ENCODE measurements around the gene IFT20.

Gene IFT20

DNA sequence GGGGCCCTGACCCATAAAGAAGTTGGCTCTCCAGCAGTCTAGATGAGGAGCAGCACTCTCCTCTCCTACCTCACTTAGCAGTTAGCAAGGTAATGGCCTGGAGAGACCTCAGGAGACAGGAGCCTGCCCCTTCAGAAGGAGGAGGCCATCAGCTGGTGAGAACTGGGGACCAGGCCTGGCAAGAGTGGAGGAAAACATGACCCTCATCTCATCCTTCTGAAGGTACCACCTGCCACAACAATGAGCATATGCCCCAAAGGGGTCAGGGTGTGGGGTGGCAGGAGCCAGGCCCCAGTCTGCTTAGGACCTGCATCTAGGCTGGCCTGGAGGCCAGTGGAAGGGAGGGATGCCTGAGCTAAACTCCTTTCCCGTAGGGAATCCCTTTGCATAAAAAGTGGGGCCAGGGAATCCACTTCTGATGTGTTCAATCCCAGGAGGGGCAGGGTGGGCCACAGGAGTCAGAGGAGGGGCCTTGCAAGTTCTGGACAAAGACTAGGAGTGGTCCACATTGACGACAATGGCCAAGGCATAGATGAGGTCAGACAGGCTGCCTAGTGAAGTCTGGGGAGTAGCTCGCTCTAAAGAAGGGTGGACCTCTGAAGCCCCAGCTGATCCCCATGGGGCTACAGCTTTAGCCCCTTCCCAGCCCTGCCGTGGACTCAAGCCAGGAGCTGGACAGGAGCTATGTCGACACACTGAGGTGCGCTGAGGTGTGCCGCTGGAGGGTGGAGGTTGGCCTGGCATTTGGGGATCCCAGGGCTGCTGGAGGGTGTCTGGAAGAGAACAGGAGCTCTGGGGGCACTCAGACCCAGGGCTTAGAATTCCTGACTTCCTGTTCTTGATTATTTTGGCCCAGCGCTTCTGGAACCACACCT lies 28.7 kb upstream of the IFT20 start:
- no peak overlapping the region for H3K27ac ChIP-seq (ENCODE audit: low read length)
- H3K9me3 ChIP-seq (ENCODE audit: control insufficient read depth, insufficient read depth, low read length): no peaks in the 10 kb centered on the region
- no peaks in the 10 kb centered on the region for H3K4me1 ChIP-seq (ENCODE audit: control insufficient read depth, insufficient read depth, low read length)
- peaks cover 7% of the 10 kb centered on the region; the same call in 1 of the 2 replicates for H3K36me3 ChIP-seq (ENCODE audit: control insufficient read depth, insufficient read depth, low read length)
- DNase-seq (ENCODE audit: low read depth, low spot score): no peak
- no CpG with 5 or more reads among the region's 8 CpGs for WGBS (ENCODE audit: insufficient coverage, insufficient read length)
- H3K27me3 ChIP-seq (ENCODE audit: control insufficient read depth, insufficient read depth, low read length): no peaks in the 10 kb centered on the region
- no peak overlapping the region for H3K4me3 ChIP-seq (ENCODE audit: low read length)

DNA sequence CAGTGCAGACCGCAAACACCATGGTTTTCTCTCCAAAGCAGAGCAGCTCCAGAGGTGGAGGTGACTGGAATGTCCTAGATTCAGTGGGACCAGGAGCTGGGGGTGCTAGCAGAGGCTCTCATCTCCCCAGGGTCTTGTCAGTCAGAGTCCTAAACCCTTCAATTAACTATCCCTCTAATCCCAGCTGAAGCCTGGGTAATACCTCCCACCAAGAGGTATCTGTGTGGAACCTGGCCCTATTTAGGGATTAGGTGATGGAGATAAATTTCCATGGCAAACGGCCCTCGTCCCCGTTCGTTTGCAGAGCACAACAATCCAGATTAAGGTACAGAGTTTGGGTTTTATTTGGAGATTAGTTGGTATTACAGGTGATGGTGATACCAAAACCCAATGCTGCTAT lies 27.9 kb upstream of the IFT20 start:
- H3K4me1 ChIP-seq (ENCODE audit: control insufficient read depth, insufficient read depth, low read length): no peaks in the 10 kb centered on the region
- H3K9me3 ChIP-seq (ENCODE audit: control insufficient read depth, insufficient read depth, low read length): no peaks in the 10 kb centered on the region
- no CpG with 5 or more reads among the region's 5 CpGs for WGBS (ENCODE audit: insufficient coverage, insufficient read length)
- H3K27ac ChIP-seq (ENCODE audit: low read length): no peak overlapping the region
- peaks cover 7% of the 10 kb centered on the region; the same call in 1 of the 2 replicates for H3K36me3 ChIP-seq (ENCODE audit: control insufficient read depth, insufficient read depth, low read length)
- no peak overlapping the region for H3K4me3 ChIP-seq (ENCODE audit: low read length)
- DNase-seq (ENCODE audit: low read depth, low spot score): no peak
- H3K27me3 ChIP-seq (ENCODE audit: control insufficient read depth, insufficient read depth, low read length): no peaks in the 10 kb centered on the region

DNA sequence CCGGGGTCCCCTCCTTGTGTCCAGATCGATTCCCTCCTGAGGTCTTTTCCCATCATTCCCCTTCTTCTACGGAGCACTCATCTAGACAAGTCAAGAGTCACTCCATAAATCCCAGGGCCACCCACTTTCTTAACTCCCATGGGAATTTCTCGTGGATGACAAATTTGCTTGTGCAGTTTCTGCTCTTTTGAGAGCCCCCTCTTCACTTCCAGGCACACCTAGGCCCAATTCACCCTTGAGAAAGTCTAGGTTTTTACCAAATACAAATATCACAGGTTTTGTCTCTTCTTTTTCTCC lies 22.6 kb upstream of the IFT20 start:
- no peaks in the 10 kb centered on the region for H3K9me3 ChIP-seq (ENCODE audit: control insufficient read depth, insufficient read depth, low read length)
- no peak for DNase-seq (ENCODE audit: low read depth, low spot score)
- no CpG with 5 or more reads among the region's 4 CpGs for WGBS (ENCODE audit: insufficient coverage, insufficient read length)
- H3K36me3 ChIP-seq (ENCODE audit: control insufficient read depth, insufficient read depth, low read length): peaks cover 15% of the 10 kb centered on the region; the same call in 1 of the 2 replicates
- H3K4me1 ChIP-seq (ENCODE audit: control insufficient read depth, insufficient read depth, low read length): no peaks in the 10 kb centered on the region
- peak overlapping the region; percentile 93; the same call in 1 of the 2 replicates for H3K4me3 ChIP-seq (ENCODE audit: low read length)
- H3K27me3 ChIP-seq (ENCODE audit: control insufficient read depth, insufficient read depth, low read length): no peaks in the 10 kb centered on the region
- no peak overlapping the region for H3K27ac ChIP-seq (ENCODE audit: low read length)

DNA sequence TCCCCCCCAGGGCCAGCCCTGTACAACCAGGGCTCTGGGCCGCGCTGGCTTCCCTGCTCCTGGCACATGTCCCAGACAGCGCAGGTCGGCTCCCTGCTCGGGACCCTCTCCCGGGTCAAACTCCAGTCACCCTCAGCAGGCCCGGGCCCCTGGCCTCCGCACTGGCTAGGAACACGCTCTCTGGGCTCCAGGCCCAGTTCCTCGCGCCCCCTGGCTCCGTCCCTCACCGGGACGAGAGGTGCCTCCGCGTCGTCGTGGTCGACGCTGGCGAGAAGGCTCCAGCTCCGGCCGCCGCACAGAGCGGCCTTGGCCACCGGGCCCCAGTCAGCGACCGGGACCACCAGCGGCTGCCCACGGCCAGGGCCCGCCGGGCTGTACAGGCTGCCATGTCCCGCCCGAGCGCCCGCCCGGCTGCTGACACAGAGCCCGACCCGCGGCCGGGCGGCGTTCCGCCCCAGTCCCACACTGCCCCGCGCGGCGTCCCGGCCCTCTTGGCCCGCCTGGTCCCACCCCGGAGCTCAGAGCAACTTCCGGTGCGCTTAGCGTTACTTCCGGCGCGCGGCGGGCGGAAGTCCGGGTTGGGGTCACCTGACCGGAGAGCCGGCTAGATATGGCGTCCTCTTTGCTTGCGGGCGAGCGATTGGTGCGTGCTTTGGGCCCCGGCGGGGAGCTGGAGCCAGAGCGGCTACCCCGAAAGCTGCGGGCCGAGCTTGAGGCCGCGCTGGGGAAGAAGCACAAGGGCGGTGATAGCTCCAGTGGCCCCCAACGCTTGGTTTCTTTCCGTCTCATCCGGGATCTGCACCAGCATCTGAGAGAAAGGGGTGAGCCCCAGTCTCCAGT lies 22.0 kb upstream of the IFT20 start, which contains the start of gene POLDIP2:
Gene POLDIP2, minus strand, starts transcription at position 467 of the 840 bp plus-strand sequence. Its CDS starts 79 bp downstream, at position 388.
- Histone ChIP-seq H3K36me3 (ENCODE audit: control insufficient read depth, insufficient read depth, low read length) (peaks cover 16% of the 10 kb centered on the region; the same call in 1 of the 2 replicates), H3K4me1 (ENCODE audit: control insufficient read depth, insufficient read depth, low read length) (no peaks in the 10 kb centered on the region), H3K9me3 (ENCODE audit: control insufficient read depth, insufficient read depth, low read length) (no peaks in the 10 kb centered on the region), H3K27ac (ENCODE audit: low read length) (no peak within 1 kb of the TSS), H3K27me3 (ENCODE audit: control insufficient read depth, insufficient read depth, low read length) (no peaks in the 10 kb centered on the region), H3K4me3 (ENCODE audit: low read length) (peak within 1 kb of the TSS; percentile 93)
- DNase-seq (ENCODE audit: low read depth, low spot score): no peak
- WGBS (ENCODE audit: insufficient coverage, insufficient read length): no CpG with 5 or more reads among the region's 80 CpGs

DNA sequence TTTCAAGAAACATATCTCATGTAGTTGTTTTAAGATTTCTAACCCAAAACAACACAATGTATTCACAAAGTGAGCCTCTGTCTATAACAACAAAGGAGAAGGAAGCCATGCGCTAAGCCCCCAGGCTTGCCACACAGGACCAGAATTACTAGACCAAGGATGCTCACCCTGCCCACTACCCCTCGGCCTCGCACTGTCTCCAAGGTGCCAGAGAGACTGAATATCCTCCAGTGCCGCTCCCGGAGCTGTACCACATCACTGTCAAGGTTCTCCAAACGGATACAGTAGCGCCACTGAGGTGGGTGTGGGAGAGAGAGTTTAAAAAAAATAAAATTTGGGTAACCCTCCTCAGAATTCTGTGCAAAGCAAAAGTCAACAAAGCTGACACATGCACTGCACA lies 15.0 kb upstream of the IFT20 start:
- peaks cover 38% of the 10 kb centered on the region for H3K36me3 ChIP-seq (ENCODE audit: control insufficient read depth, insufficient read depth, low read length)
- no peaks in the 10 kb centered on the region for H3K9me3 ChIP-seq (ENCODE audit: control insufficient read depth, insufficient read depth, low read length)
- no peaks in the 10 kb centered on the region for H3K4me1 ChIP-seq (ENCODE audit: control insufficient read depth, insufficient read depth, low read length)
- no peaks in the 10 kb centered on the region for H3K27me3 ChIP-seq (ENCODE audit: control insufficient read depth, insufficient read depth, low read length)
- WGBS (ENCODE audit: insufficient coverage, insufficient read length): no CpG with 5 or more reads among the region's 7 CpGs
- H3K27ac ChIP-seq (ENCODE audit: low read length): no peak overlapping the region
- H3K4me3 ChIP-seq (ENCODE audit: low read length): no peak overlapping the region
- DNase-seq (ENCODE audit: low read depth, low spot score): no peak

DNA sequence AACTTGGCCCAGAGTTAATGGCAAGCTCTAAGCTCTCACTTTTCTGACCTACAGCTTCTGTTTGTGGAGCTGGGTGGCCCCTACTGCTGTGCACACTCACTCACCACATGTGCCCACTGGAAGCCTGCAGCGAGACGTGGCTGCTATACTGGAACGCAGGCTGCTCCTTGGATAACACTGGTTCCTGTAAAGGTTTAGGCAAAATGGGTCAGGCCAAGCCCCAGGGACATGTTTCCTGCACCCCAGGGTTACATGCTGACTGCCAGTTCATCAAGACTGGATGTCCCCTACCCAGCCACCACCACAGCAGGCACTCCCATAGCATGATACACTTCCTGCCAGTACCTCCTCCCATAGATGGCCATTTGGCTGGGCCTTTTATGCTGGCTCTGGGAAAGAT lies 13.7 kb upstream of the IFT20 start:
- Histone ChIP-seq H3K36me3 (ENCODE audit: control insufficient read depth, insufficient read depth, low read length) (peaks cover 41% of the 10 kb centered on the region), H3K27ac (ENCODE audit: low read length) (no peak overlapping the region), H3K4me3 (ENCODE audit: low read length) (no peak overlapping the region), H3K4me1 (ENCODE audit: control insufficient read depth, insufficient read depth, low read length) (no peaks in the 10 kb centered on the region), H3K27me3 (ENCODE audit: control insufficient read depth, insufficient read depth, low read length) (no peaks in the 10 kb centered on the region), H3K9me3 (ENCODE audit: control insufficient read depth, insufficient read depth, low read length) (no peaks in the 10 kb centered on the region)
- no peak for DNase-seq (ENCODE audit: low read depth, low spot score)
- WGBS (ENCODE audit: insufficient coverage, insufficient read length): no CpG with 5 or more reads among the region's 3 CpGs

DNA sequence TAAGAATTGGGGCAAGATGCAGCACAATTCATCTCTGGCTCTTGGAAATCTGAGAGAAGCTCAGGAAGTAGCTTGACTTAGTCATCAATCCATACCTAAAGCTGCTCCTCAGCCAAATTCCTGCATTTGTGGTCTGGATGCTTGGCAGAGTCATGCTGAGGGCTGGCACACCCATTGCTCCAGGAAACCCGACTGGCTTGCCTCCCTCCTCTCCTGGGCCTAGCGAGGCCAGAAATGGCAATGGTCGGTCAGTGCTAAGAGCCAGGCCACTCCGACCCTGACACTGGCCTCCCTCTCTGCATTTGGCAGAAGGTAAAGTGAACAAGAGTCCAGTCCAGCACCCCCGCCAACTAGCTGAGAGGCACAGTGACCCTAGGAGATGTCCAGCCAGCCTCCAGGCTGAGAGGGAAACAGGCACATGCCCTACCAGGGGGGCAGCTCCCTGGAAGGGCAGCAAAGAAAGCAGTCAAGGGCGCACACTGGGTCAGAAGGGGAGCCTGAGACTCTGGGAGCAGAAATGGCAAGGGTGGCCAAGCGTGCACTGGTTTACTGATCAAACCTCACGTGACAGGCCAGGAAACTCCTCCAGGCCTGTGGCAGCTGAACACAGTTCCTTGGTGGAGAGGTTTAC lies 12.1 kb upstream of the IFT20 start:
- WGBS (ENCODE audit: insufficient coverage, insufficient read length): no CpG with 5 or more reads among the region's 8 CpGs
- Histone ChIP-seq H3K4me1 (ENCODE audit: control insufficient read depth, insufficient read depth, low read length) (no peaks in the 10 kb centered on the region), H3K27me3 (ENCODE audit: control insufficient read depth, insufficient read depth, low read length) (no peaks in the 10 kb centered on the region), H3K4me3 (ENCODE audit: low read length) (no peak overlapping the region), H3K27ac (ENCODE audit: low read length) (no peak overlapping the region), H3K36me3 (ENCODE audit: control insufficient read depth, insufficient read depth, low read length) (peaks cover 37% of the 10 kb centered on the region), H3K9me3 (ENCODE audit: control insufficient read depth, insufficient read depth, low read length) (no peaks in the 10 kb centered on the region)
- DNase-seq (ENCODE audit: low read depth, low spot score): no peak

DNA sequence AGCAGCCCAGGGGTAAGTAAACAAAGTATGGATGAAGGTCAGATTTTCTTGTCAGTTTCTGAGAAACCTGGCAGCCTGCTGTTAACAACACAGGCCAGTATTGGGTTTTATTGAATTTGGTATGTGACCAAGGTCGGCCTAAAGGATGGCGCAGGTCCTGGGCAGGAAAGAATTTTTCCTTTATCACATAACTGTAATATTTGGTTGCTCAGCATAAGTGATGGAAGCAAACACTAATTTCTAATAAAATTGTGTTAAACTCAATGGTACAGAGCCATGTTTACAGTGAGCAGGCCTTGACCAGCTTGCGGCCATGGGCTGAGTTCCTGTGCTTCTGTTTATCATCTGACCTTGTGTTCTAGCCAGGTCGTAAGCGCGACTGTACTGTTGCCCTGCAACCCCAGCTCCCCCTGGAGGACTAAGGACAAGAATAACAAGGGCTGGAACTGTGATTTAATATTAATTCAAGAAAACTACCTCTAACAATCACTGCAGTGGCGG lies 11.5 kb upstream of the IFT20 start:
- no CpG with 5 or more reads among the region's 7 CpGs for WGBS (ENCODE audit: insufficient coverage, insufficient read length)
- no peak overlapping the region for H3K27ac ChIP-seq (ENCODE audit: low read length)
- no peaks in the 10 kb centered on the region for H3K9me3 ChIP-seq (ENCODE audit: control insufficient read depth, insufficient read depth, low read length)
- H3K27me3 ChIP-seq (ENCODE audit: control insufficient read depth, insufficient read depth, low read length): no peaks in the 10 kb centered on the region
- H3K36me3 ChIP-seq (ENCODE audit: control insufficient read depth, insufficient read depth, low read length): peaks cover 40% of the 10 kb centered on the region
- no peaks in the 10 kb centered on the region for H3K4me1 ChIP-seq (ENCODE audit: control insufficient read depth, insufficient read depth, low read length)
- no peak overlapping the region for H3K4me3 ChIP-seq (ENCODE audit: low read length)
- no peak for DNase-seq (ENCODE audit: low read depth, low spot score)

DNA sequence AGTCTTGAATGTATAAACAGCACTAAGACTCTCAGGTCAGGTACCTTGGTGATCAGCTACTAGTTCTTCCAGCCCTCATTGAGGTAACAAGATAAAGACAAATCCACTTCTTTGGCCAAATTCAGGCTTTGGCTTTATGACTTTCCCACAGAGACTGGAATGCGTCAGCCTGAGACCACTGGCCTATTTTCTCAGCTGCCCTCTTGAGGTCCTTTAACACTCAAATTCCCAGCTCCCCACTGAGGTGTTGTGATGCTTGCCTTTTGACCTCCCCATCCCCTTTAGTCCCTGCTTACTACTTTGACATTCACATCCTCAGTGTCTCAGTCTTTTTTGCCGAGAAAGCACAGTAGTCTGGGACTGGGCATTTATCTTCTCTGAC lies 10.9 kb upstream of the IFT20 start:
- no CpG with 5 or more reads among the region's 2 CpGs for WGBS (ENCODE audit: insufficient coverage, insufficient read length)
- Histone ChIP-seq H3K4me3 (ENCODE audit: low read length) (no peak overlapping the region), H3K36me3 (ENCODE audit: control insufficient read depth, insufficient read depth, low read length) (peaks cover 40% of the 10 kb centered on the region), H3K27me3 (ENCODE audit: control insufficient read depth, insufficient read depth, low read length) (no peaks in the 10 kb centered on the region), H3K9me3 (ENCODE audit: control insufficient read depth, insufficient read depth, low read length) (no peaks in the 10 kb centered on the region), H3K27ac (ENCODE audit: low read length) (no peak overlapping the region), H3K4me1 (ENCODE audit: control insufficient read depth, insufficient read depth, low read length) (no peaks in the 10 kb centered on the region)
- DNase-seq (ENCODE audit: low read depth, low spot score): no peak
